ENCODE measurements around the gene GPR151. TPM values are rescaled to one million over a fixed set of nuclear protein-coding genes. Genes with fewer than 3 reads are reported as not detected.

The GPR151 gene
- total and polyA plus RNA-seq, 9 of the 15 experiments (the other 6 are each of a cell fraction or from before 2014, with no cell fraction given): 0.06 TPM; not detected in 8

- TF ChIP-seq CBX8 (IDR thresholded peaks at IDR 0.05; ENCODE audit: borderline replicate concordance, extremely low read depth, low read depth, low read length, poor library complexity, severe bottlenecking): no peak
- peak; percentile 59 to 80 for TF ChIP-seq RAD21 (CRISPR knock-in tag; conservative IDR thresholded peaks at IDR 0.05 in 1 of 2, IDR thresholded peaks at IDR 0.05 in 1 of 2)
- TF ChIP-seq CTCF (IDR thresholded peaks at IDR 0.05 in 2 of 3, conservative IDR thresholded peaks at IDR 0.05 in 1 of 3; ENCODE audit: insufficient read depth in 2 of 3, low read depth in 1 of 3, low read length in 3 of 3): peak; percentile 77 to 86 (median 81)
- no peak for TF ChIP-seq NCOA6 (IDR thresholded peaks at IDR 0.05)
- no peak for TF ChIP-seq CLOCK (CRISPR knock-in tag; IDR thresholded peaks at IDR 0.05; ENCODE audit: borderline replicate concordance)
- TF ChIP-seq ZNF311 (CRISPR knock-in tag; IDR thresholded peaks at IDR 0.05): no peak
- TF ChIP-seq NR2F6 (CRISPR knock-in tag; IDR thresholded peaks at IDR 0.05): no peak
- no peak for TF ChIP-seq PHF21A (IDR thresholded peaks at IDR 0.05; ENCODE audit: borderline replicate concordance, low read depth)
- TF ChIP-seq ESRRB (CRISPR knock-in tag; IDR thresholded peaks at IDR 0.05; ENCODE audit: borderline replicate concordance): no peak
- TF ChIP-seq POLR2G (IDR thresholded peaks at IDR 0.05; ENCODE audit: low read depth, low read length): no peak
- no peak for TF ChIP-seq ZNF639 (CRISPR knock-in tag; conservative IDR thresholded peaks at IDR 0.05 in 1 of 2, IDR thresholded peaks at IDR 0.05 in 1 of 2)
- TF ChIP-seq RCOR1 (IDR thresholded peaks at IDR 0.05; ENCODE audit: borderline replicate concordance in 1 of 2, low read depth in 2 of 2, low read length in 2 of 2): peak in 1 of 2 experiments; percentile 34; a peak in 1 of 4 replicates
Measured at GRCh38 chr5:146533260-146533857, 17.4 kb upstream of the GPR151 start (continued).

Data from K562 (cell line).